HAP-1 (cell line): ENCODE measurements around the gene BRD3.

Experiments
- DNase-seq, 2 experiments: peaks; one replicate each; pipeline ENCODE4 v3.0.0-alpha.2; 2016 to 2020; ENCODE audit warnings: low spot score in 2 of 2
- H3K27me3 ChIP-seq: fragments of 250-450 bp; sonication (Bioruptor Pico); 2 replicates; pipeline ENCODE4 v1.5.1; 2020; ENCODE audit warnings: low read depth, mild to moderate bottlenecking, moderate library complexity
- H3K36me3 ChIP-seq: fragments of 250-450 bp; sonication (Bioruptor Pico); replicated peaks from 2 replicates; pipeline ENCODE4 v1.5.1; 2020; ENCODE audit warnings: mild to moderate bottlenecking
- H3K4me1 ChIP-seq: fragments of 250-450 bp; sonication (Bioruptor Pico); 2 replicates; pipeline ENCODE4 v1.5.1; 2020; ENCODE audit warnings: mild to moderate bottlenecking
- H3K4me3 ChIP-seq: fragments of 250-450 bp; sonication (Bioruptor Pico); 2 replicates; pipeline ENCODE4 v1.5.1; 2020; ENCODE audit warnings: mild to moderate bottlenecking, moderate library complexity
- H3K9me3 ChIP-seq: fragments of 250-450 bp; sonication (Bioruptor Pico); 2 replicates; pipeline ENCODE4 v1.5.1; 2020; ENCODE audit warnings: mild to moderate bottlenecking, moderate library complexity
- in situ Hi-C: fragments of 300-500 bp; cut with MboI; formaldehyde crosslinking; loops from 3 replicates; pipeline ENCODE4 v1.14.3; 2020; ENCODE audit warnings: low sequenced_read_pairs, inconsistent platforms, mixed read lengths

BRD3 gene

DNA sequence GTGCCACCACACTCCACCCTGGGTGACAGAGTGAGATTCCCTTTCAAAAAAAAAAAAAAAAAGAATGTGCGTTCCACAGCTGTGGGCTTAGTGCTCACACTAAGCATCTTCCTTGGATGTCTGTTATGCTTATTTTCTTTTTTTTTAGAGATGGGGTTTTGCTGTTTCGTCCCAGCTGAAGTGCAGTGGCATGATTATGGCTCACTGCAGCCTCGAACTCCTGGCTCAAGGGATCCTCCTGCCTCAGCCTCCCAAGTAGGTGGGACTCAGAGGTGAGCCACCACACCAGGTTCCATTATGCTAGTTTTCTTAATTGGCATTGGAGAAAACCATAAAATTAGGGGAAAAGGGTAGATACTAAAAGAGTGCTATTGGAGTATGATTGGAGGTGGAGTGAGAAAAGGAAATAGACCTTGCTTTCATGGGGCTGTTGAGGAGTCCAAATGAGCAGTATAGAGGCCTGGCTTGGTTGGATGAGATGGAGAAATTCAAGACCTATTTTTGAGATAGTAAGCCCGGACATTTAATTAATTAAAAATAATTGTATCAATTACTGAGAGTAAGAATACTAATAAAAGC is 43.5 kb downstream of the BRD3 start:
- H3K36me3 ChIP-seq: peaks cover 2% of the 10 kb centered on the region
- DNase-seq: no peak
- H3K4me3 ChIP-seq: peak overlapping the region; percentile 19
- peaks cover 9% of the 10 kb centered on the region for H3K4me1 ChIP-seq
- in situ Hi-C loops: no loop called here
- no peaks in the 10 kb centered on the region for H3K27me3 ChIP-seq
- peaks cover 3% of the 10 kb centered on the region; the same call in 1 of the 2 replicates for H3K9me3 ChIP-seq

DNA sequence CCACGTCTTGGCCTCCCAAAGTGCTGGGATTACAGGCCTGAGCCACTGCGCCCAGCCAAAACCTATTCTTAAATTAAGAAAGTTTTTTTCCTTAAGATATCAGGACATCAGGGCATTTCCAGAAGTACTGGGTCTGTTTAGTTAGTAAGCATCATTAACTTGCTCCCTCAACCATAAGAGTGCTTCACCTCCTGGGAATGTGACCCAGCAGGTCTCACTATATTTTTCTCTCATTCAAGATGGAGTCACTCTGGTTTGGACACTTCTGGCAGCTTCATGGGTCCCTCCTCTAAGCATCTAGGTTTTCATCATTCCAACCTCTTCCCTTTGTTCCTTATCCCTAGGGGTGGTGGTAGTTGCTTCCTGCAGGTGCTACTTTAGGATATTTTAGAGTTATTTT is 52.9 kb downstream of the BRD3 start:
- no peaks in the 10 kb centered on the region for H3K4me1 ChIP-seq
- in situ Hi-C loops: no loop called here
- H3K9me3 ChIP-seq: peaks cover 8% of the 10 kb centered on the region
- H3K36me3 ChIP-seq: no peaks in the 10 kb centered on the region
- DNase-seq: no peak
- no peaks in the 10 kb centered on the region for H3K27me3 ChIP-seq
- H3K4me3 ChIP-seq: no peak overlapping the region

DNA sequence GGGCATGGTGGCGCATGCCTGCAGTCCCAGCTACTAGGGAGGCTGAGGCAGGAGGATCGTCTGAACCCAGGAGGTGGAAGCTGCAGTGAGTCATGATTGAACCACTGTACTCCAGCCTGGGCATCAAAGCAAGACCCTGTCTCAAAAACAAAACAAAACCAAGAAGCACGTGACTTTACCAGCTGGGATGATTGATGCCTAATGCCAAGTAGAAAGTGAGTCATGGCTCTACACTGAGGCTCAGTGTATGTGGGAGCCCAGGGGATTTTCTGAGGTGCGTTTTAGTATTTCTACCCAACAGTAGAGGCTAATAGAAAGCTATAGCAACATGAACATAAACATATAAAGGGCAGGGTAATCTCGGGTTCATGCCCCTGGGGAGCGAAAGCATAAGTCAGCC is 56.4 kb downstream of the BRD3 start:
- no peaks in the 10 kb centered on the region for H3K36me3 ChIP-seq
- in situ Hi-C loops: no loop called here
- no peak for DNase-seq
- H3K27me3 ChIP-seq: no peaks in the 10 kb centered on the region
- H3K4me3 ChIP-seq: no peak overlapping the region
- no peaks in the 10 kb centered on the region for H3K4me1 ChIP-seq
- H3K9me3 ChIP-seq: peaks cover 3% of the 10 kb centered on the region; the same call in 1 of the 2 replicates

DNA sequence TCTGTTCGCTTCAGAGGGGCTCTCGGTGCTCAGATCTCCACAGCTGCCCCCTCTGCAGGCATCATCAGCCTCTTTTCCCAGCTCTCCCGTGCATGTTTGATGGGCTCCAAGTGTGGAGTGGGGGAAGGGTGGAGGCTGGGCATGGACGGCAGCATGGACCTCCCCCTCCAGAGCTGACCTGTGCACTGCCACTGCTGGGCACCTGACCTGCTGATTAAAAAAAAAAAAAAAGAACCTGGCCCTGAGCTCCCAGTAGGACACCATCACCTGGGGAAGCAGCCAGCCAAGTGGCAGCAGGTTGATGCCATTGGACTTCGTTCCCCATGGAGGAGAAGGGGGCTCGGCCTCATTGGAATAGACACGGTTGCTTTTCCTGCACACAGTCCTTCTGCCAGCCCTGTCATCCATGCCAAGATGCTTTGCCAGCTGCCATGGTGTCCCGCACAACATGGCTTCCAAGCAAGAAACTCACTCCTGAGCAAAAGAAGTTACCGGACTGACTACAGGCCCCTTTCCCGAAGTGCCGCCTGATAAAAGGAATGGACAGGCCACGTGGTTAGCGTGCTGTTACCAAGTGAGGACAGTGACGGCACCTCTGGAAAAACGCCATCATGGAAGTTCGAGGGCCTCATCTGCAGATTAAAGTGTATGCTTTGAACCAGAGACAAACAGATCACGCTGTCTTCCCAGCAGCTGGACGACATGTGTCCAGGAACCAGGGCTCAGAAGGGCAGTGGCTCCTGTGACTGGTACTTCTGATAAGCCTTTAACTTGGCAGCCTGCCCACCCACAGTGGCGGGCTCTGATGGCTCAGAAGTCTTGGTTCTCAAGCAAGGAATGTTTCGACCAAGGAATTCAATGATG is 57.3 kb downstream of the BRD3 start:
- no peaks in the 10 kb centered on the region for H3K36me3 ChIP-seq
- in situ Hi-C loops: no loop called here

DNA sequence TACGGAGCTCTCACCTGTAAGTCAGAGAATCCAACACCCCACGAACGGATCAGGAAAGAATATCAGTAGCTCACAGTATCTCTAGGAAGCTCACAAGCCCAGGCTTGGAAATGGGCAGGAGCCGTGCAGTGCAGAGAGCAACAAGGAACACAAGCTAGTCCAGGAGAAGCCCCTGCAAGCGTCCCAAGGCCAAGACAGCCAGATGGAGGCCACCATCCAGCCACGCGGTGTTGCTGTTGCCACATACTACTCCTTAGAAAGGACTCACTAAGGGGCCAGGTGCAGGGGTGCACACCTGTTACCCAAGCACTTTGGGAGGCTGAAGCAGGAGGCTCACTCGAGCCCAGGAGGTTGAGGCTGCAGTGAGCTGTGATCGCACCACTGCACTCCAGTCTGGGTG is 60.3 kb downstream of the BRD3 start:
- Histone ChIP-seq H3K4me1 (no peaks in the 10 kb centered on the region), H3K4me3 (no peak overlapping the region), H3K9me3 (peaks cover 3% of the 10 kb centered on the region; the same call in 1 of the 2 replicates), H3K27me3 (no peaks in the 10 kb centered on the region), H3K36me3 (no peaks in the 10 kb centered on the region)
- no peak for DNase-seq
- in situ Hi-C loops: no loop called here

More for the DNA sequence above, 57.3 kb downstream of the BRD3 start:
- H3K4me3 ChIP-seq: no peak overlapping the region
- H3K27me3 ChIP-seq: no peaks in the 10 kb centered on the region
- H3K4me1 ChIP-seq: no peaks in the 10 kb centered on the region
- no peak for DNase-seq
- H3K9me3 ChIP-seq: peaks cover 3% of the 10 kb centered on the region; the same call in 1 of the 2 replicates

DNA sequence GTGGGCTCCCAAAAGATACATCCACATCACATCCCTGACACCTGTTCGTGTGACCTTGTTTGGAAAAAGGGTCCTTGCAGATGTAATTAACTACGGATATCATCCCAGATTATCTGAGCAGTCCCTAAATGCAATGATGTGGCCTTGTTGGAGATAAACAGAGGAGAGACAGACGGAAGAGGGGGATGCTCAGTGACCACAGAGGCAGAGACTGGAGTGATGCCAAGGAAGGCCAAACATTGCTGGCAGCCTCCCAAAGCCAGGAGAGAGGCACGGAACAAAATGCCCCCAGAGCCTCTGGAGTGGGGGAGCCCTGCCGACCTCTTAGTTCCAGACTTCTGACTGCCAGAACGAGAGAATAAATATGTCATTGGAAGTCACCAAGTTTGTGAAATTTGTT is 60.7 kb downstream of the BRD3 start:
- no peak for DNase-seq
- H3K9me3 ChIP-seq: peaks cover 3% of the 10 kb centered on the region; the same call in 1 of the 2 replicates
- no peaks in the 10 kb centered on the region for H3K4me1 ChIP-seq
- H3K4me3 ChIP-seq: no peak overlapping the region
- H3K27me3 ChIP-seq: no peaks in the 10 kb centered on the region
- in situ Hi-C loops: no loop called here
- no peaks in the 10 kb centered on the region for H3K36me3 ChIP-seq

DNA sequence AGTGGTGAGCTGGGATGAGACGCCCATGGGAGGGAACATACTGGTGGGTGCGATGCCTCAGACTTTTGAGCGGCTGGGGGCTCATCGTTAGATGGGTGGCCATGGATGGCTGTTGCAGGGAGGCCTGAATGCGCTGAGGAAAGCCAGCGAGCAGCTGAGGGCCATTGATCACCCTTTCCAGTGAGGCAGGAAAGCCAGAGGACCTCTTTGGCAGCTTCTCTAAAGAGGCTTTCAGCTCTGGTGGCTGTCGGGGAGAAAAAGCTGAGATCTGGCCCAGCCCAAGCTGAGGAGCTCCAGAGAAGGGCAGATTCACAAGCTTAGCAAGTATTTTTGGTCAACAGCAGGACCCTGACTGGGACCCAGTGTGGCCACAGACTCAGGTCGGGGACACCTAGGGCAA is 62.4 kb downstream of the BRD3 start:
- in situ Hi-C loops: no loop called here
- no peak for DNase-seq
- H3K27me3 ChIP-seq: no peaks in the 10 kb centered on the region
- no peak overlapping the region for H3K4me3 ChIP-seq
- no peaks in the 10 kb centered on the region for H3K9me3 ChIP-seq
- no peaks in the 10 kb centered on the region for H3K4me1 ChIP-seq
- no peaks in the 10 kb centered on the region for H3K36me3 ChIP-seq

DNA sequence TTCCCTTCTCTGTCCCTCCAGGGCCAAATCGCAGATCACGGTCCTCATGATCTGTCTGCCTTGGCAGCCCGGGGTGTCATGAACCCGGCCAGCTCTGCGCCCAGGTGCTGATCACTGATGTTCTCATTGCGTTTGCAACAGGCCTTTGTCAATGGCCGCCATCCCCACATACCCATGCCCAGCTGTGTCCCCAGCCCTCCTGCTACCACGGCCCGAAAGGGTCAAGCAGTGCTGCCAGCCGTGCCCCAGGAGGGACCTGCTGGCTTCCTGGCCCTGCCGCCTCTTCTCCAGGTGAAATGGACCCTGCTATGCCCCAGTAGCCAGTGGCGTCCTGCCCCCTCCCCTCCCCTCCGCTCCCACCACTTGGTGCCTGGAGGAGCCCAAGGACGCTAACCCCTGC is 62.9 kb downstream of the BRD3 start:
- no peaks in the 10 kb centered on the region for H3K9me3 ChIP-seq
- no peak for DNase-seq
- no peaks in the 10 kb centered on the region for H3K36me3 ChIP-seq
- no peaks in the 10 kb centered on the region for H3K27me3 ChIP-seq
- H3K4me3 ChIP-seq: no peak overlapping the region
- in situ Hi-C loops: no loop called here
- H3K4me1 ChIP-seq: no peaks in the 10 kb centered on the region

DNA sequence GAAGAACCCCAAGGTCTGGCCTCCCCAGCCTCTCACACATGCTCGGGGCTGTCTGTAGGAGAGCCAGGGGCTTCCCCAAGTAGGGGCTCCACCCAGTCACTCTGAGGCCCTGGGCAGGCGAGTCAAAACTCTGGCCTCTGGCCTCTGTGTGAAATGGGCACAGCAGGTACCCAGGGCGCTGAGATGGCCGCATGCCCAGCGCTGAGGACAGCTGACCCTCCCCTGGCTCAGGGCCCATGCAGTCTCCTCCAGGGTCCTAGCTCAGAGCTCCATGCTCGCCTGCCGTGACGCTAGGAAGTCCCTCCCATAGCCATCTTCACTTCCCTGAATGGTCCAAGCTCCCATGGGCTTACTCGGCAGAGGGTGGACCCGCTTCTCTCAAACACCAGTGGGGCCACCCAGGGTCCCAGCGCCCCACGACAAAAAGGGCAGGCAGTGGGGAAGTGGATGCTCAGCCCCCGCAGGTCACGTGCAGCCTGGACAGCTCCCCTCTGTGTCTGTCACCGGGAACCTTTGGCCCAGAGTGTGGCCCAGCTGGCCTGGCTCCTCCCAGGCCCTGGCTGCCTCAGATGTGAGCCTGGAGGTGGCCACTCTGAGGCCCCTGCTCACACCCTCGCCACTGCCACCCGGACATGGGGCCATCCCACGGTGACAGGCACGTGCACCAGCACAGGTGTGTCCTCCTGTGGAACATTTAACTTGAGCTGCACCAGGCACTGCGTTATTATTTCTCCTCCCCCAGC is 63.5 kb downstream of the BRD3 start:
- no peaks in the 10 kb centered on the region for H3K27me3 ChIP-seq
- in situ Hi-C loops: no loop called here
- DNase-seq: no peak
- H3K4me3 ChIP-seq: no peak overlapping the region
- no peaks in the 10 kb centered on the region for H3K4me1 ChIP-seq
- H3K9me3 ChIP-seq: no peaks in the 10 kb centered on the region
- no peaks in the 10 kb centered on the region for H3K36me3 ChIP-seq

DNA sequence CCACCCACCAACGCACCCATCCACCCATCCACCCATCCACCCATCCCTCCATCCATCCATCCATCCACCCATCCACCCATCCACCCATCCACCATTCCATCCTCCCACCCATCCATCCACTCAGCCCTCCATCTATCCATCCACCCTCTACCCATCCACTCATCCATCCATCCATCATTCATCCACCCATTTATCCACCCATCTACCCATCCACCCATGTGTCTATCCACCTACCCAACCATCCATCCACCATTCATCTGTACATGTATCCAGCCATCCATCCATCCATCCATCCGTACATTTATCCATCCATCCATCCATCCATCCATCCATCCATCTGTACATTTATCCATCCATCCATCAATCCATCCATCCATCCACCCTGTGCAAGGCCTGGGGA is 64.6 kb downstream of the BRD3 start:
- no peaks in the 10 kb centered on the region for H3K36me3 ChIP-seq
- no peaks in the 10 kb centered on the region for H3K9me3 ChIP-seq
- H3K27me3 ChIP-seq: no peaks in the 10 kb centered on the region
- no peak for DNase-seq
- H3K4me3 ChIP-seq: no peak overlapping the region
- no peaks in the 10 kb centered on the region for H3K4me1 ChIP-seq
- in situ Hi-C loops: no loop called here

DNA sequence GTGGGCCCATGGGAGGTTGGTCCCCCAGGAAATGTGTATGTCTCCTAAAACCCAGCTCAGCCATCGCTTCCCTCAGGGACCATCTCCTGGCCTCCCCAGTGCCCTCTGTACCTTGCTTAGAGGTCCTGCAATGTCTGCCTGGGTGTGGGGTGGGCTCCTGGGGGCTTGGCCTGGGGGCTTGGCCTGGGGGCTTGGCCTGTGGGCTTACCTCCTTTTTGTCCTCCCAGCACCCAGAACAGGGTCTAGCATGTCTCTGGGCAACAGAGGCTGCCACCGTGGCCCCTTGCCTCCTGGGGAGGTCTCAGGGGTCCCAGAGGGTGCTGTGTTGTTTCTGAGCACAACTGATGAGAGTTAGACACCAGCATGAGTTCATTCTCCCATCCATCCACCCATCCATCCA is 65.0 kb downstream of the BRD3 start:
- no peak for DNase-seq
- no peaks in the 10 kb centered on the region for H3K36me3 ChIP-seq
- no peaks in the 10 kb centered on the region for H3K9me3 ChIP-seq
- in situ Hi-C loops: no loop called here
- no peaks in the 10 kb centered on the region for H3K27me3 ChIP-seq
- H3K4me3 ChIP-seq: no peak overlapping the region
- H3K4me1 ChIP-seq: no peaks in the 10 kb centered on the region

DNA sequence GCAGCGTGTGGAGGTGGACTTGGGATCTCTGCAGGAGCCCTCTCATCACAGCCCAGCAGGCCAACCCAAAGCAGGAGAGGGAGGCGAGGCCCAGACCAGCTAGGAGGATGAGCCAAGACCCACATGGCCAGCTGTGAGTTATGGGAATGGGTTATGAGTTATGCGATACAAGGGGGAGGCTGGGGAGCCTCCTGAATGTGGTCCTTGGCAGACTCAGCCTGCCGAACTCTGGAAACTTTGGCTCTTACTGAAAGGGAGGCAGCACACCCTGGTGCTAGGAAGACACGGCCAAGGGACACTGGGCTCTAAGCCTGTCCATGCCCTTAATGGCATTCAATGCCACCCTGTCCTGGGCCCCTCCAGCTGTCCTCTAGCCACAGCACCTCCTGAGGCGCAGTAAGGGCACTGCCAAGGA is 68.0 kb downstream of the BRD3 start:
- in situ Hi-C loops: no loop called here
- no peaks in the 10 kb centered on the region for H3K36me3 ChIP-seq
- no peaks in the 10 kb centered on the region for H3K9me3 ChIP-seq
- H3K4me1 ChIP-seq: no peaks in the 10 kb centered on the region
- DNase-seq: no peak
- H3K4me3 ChIP-seq: no peak overlapping the region
- no peaks in the 10 kb centered on the region for H3K27me3 ChIP-seq

DNA sequence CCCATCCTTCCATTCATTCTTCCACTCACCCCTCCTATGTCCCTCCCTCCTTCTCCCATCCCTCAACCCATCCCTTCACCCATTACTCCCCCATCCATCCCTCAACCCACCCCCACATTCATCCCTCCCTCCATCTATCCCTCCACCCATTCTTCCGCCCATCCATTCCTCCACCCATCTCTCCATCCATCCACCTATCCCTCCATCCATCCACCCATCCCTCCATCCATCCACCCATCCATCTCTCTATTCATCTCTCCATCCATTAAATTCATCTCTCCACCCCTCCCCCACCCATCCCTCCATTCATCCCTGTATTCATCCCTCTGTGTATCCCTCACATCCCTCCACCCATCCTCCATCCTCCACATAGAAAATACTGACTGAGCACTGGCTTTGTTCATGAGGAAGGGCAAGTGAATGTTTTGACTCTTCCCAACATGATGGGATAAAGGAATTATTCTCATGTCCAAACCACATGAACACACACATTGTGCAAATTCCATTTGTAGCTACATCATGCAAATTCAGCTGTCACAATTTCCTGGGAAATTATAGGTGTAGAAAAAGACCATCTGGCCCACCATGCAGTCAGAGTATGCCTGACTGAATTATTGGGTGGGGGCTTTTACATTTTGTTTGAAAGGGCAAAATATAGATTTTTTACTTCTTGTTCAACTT is 68.8 kb downstream of the BRD3 start:
- in situ Hi-C loops: no loop called here
- H3K36me3 ChIP-seq: no peaks in the 10 kb centered on the region
- no peak for DNase-seq
- no peaks in the 10 kb centered on the region for H3K27me3 ChIP-seq
- no peak overlapping the region for H3K4me3 ChIP-seq
- H3K4me1 ChIP-seq: peaks cover 2% of the 10 kb centered on the region; the same call in 1 of the 2 replicates
- H3K9me3 ChIP-seq: no peaks in the 10 kb centered on the region
